NCI-H1092 (cell line): ENCODE data around the gene ZMAT5.

ENCODE experiments used
- DNase-seq: peaks from one replicate; lab custom pipeline; 2025; lab: John Stamatoyannopoulos, UW

ZMAT5 gene

GRCh38 chr22:29706486-29706885 is 60.3 kb downstream of the ZMAT5 start:
- DNase-seq, result no peak

DNA sequence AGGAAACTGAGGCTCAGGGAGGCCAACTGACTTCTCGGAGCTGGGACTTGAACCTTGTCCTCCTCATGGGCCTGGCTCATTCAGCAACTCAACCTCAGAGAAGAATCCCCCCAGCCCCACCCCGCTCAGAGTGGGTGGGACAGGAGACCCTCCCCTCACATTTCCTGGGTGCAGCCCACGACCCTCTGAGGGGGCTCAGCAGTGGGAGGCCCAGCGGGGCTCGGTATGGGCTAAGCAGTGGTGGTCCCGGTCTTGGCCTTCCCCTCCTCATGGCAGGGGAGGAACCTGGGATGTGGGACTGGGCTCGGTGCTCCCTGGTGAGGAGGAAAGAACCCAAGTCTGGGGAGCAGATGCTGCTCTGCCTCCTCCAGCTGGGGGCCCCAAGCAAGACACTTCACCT is 61.2 kb downstream of the ZMAT5 start:
- no peak for DNase-seq

- peak; percentile 93 for DNase-seq
Observed at GRCh38 chr22:29704528-29705285, 62.1 kb downstream of the ZMAT5 start.

DNA sequence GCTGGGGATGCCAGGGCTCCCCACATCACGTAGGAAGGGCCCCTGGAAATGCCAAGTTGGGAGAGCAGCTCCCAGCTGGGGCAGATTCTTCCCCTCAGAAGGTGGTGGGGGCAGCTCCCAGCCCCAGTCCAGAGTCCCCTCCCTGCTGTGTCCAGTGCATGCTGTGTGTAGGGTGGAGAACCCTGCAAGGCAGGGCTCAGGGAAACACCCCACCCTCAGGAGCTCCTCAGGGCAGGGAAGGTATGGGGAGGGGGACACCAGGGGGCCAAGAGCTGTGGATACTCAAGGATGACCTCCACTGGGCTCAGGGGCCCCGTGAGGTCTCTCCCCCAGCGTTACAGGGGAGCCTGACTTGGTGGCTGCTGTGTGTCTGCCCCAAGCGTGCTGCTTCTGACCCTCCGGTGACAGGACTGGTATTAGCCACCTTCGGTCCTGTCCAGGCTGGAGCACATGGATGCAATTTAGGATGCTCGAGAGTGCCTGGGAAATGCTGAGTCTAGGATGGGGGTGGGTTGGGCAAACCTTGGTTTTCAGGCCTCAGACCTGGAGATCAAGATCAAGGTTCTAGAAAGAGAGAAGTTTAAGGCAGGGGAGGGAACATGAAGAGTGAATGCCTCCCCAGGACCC is 63.1 kb downstream of the ZMAT5 start:
- DNase-seq, result no peak

GRCh38 chr22:29702931-29703501 is 63.8 kb downstream of the ZMAT5 start:
- peak; percentile 39 for DNase-seq

DNA sequence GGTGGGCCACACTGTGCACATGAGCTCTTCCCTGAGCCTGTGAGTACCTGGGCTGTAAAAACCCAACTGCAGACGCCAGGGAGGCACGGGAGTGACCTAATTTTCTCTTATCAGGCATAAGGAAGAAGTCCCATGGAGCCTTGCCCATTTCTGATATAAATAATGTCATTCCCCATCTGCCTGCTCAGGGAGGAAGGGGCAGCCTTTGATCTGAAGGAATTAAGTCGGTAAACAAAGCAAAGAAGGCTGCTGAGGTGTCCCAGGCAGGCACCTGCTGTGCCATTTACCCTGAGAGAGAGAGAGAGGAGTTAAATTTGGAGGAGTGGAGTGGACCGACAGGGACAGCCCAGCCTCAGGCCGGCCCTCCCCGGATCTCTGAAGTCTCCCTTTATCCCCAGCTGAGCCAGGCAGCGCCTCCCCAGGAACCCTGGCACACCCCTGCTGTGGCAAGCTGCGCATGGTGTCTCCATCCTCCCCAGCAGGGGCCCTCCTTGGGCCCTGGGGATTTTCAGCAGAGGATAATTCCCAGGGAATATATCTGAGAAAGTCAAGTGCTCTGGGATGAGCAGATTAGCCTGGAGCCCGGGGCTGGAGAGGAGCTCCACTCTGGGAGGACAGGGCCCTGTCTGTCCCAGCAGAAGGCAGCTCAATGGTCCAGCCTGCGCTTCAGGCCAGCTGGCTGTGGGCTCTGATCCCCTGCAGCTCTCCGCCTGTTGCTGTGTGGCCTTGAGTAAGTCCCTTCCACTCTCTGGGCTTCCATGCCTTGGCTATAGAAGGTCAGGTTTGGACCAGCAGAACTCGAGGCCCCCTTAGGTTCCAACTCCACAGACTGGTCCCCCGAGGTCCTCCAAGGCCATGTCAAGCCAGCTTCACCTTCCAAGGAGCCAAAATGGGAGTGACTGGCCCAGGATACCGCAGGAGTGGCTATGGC is 64.5 kb downstream of the ZMAT5 start:
- no peak for DNase-seq

DNA sequence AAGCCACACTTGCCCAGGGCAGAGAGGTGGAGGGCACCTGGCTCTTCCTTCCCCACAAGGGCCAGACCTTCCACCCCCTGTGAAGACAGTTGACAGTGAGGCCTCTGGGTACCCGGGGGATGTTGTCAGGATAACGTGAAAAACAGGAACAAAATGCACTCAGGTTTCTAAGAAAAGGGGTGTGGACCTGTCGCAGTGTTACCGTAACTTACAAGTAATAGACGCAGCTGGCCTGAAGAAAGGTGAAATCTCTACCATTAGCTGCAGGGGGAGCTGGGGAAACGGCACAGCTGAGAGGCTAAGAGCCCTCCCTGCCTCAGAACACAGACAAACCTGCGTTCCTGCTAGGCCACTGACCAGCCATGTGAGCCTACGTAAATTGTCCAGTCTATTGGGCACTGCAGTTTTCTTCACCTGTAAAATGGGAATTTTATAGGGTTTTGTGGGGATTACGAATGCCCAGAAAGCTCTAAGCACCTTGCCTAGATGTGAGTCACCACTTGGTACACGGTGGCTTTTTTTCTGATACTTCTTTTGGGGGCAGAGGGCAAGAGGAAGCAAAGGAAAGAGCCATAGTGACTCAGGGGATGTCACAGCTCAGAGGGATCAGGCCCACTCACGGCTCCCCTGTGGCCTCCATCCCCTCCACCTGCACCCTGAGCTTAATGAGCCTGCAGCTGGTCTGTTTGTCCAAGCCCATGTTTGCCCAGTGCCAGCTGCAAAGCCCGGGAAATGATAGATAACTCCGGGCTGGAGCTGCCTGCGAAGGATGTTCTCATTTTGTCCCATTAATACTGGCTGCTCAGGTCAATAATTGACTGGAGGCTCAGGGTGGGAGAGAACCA is 65.4 kb downstream of the ZMAT5 start:
- peak; percentile 77 for DNase-seq

DNA sequence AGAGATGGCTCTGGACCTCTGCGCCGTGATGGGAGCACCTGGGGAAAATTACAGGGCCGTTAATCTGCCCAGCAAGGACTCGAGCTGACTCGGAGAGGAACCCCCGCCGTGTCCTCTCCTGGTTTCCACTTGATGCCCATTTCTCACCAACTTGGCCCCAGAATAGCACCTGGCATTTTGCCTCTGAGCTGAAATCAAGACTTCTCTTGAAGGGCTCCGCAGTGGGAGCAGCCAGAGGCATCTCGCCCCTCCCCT is 66.0 kb downstream of the ZMAT5 start:
- peak; percentile 75 for DNase-seq

DNA sequence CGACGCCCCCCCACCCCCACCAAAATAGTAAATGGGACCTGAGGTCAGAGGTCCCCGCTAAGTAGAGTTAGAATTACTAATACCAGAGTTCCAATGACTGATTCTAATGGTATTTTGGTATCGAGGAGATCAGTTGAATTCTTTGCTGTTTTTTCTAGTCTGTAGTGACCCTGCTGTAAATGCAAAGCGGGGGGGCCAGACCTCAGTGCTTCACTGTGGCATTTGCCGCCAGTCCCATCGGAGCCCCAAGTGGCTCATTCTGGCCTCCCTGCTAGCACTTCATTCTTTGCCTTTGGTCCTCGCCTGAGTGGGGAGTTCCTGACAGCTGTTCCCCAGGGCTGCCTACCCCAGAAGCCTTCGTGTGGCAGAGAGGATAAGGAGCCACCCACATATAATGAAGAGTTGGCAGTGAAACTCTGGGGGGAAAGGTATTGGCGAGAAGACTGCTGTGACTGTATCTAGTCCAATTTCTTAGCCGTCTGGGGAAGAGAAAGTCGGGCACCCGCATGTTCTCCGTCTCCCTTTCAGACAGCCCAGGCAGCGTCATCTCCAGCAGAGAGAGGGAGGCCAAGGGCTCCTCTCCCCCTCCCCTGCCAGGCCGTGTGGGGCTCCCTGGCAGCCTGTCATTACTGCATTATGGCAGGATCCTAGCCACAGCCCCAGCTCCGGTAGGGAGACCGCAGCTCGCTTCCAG is 66.5 kb downstream of the ZMAT5 start:
- peak; percentile 56 for DNase-seq

GRCh38 chr22:29697853-29698598 is 68.8 kb downstream of the ZMAT5 start:
- DNase-seq, result no peak

GRCh38 chr22:29695129-29695926 is 71.5 kb downstream of the ZMAT5 start:
- DNase-seq, result peak; percentile 89

DNA sequence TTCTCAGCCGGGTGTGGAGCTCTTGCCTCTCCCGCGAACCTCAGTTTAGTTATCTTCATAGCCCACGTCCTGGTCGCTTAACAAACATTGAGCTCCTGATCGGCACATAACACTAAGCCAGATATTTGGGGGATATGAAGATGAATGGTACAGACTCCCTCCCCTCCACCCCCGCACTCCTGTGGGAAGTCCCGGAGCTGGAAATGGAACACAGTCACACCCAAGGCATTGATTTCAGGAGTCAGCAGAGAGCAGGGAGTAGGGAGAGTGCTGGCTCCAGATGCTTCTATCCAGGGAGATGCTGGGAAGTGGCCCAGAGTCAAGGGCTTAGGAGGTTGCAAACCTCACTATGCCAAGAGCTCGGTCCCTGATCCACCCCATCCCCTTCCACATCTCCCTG is 73.1 kb downstream of the ZMAT5 start:
- peak; percentile 46 for DNase-seq

DNA sequence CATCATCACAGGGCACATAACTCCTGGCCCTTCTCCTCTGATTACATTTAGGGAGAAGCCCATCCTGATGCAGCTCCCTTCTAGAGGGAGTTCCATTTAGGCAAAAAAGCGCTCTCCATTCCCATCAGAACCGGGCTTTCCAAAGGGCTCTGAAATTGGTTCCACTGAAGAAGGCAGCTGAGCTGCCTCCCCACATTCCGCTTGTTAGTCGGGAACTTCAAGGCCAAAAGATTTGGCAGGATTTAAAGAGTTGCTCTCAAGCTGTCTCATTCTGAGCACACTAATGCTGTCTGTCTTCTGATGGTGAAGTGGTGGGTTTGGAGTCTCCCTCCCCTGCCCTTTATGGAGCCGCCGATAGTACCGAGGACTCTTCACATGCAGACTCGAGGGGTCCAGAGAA is 73.6 kb downstream of the ZMAT5 start:
- no peak for DNase-seq

DNA sequence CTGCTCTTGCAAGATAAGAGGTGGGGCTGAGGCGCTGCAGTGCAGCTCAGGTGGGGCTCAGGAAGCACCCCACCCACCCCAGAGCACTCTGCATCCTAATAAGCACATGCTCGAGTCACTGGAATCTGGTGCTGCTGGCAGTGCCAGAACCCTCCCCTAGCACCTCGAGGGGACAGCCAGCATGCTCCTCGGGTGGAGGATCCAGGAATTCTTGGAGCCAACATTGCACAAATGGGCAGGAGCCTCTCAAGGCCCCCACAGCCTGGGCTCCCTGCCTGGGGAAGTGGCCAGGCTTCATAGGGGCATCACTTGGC is 74.5 kb downstream of the ZMAT5 start:
- no peak for DNase-seq

GRCh38 chr22:29691636-29692326 is 75.0 kb downstream of the ZMAT5 start:
- no peak for DNase-seq

- DNase-seq, result no peak
Observed at GRCh38 chr22:29690476-29690875, 76.3 kb downstream of the ZMAT5 start.

DNA sequence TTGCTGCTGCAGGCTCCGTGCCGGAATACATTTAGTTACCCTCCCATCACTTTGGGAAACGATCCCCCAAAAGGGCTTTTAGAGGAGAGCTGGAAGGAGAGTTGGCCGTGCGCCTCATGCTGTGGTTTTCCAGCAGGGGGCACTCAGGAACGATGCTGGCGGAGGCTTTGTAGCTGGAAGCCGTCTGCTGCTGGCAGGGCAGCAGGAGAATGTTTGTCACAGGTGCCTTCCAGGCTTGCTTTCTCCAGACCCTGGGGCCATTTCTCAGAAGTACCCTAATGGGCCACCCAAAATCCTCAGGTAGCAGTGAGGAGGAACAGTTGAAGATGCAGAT is 77.0 kb downstream of the ZMAT5 start:
- peak; percentile 47 for DNase-seq

DNA sequence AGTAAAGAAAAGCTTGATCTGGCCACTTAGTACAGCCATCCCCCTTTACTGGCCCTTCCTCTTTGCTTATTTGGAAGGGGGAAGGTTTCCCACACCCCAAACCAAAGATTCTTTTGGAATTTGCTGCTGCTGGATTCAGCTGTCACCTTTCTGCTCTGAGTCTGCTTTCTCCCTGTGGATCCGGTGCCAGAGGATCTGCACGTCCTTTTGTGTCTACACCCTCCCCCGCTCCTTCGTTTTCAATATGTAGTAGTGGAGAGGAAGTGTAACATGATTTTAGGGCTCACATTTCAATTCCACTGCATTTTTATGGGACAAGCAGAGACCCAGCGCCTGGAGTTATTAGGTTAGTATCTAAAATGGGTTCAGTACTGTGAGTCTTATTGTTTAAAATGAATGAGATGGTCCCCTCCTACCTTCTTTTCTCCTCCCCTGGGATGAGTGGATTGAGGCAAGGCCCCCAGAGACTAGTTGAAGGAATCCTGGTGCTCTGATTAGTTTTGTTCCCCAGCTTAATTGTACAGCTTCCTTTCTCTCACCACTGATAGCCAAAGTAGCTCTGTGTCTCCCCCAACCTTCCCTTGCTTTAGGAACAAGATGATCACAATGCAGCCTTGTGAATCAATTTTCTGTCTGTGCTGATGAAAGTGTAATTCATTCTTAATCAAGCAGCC is 77.5 kb downstream of the ZMAT5 start:
- DNase-seq, result no peak

GRCh38 chr22:29684244-29684643 is 82.6 kb downstream of the ZMAT5 start:
- no peak for DNase-seq
